ENCODE measurements around the gene RARRES1. TPM values are rescaled to one million over a fixed set of nuclear protein-coding genes. Genes with fewer than 3 reads are reported as not detected.
A peak's percentile ranks its signal among the peaks of the same experiment; 100 is the strongest.

RARRES1 gene
- total RNA-seq, 2 donors from 2014 or later = 67.9 to 138 TPM

DNA sequence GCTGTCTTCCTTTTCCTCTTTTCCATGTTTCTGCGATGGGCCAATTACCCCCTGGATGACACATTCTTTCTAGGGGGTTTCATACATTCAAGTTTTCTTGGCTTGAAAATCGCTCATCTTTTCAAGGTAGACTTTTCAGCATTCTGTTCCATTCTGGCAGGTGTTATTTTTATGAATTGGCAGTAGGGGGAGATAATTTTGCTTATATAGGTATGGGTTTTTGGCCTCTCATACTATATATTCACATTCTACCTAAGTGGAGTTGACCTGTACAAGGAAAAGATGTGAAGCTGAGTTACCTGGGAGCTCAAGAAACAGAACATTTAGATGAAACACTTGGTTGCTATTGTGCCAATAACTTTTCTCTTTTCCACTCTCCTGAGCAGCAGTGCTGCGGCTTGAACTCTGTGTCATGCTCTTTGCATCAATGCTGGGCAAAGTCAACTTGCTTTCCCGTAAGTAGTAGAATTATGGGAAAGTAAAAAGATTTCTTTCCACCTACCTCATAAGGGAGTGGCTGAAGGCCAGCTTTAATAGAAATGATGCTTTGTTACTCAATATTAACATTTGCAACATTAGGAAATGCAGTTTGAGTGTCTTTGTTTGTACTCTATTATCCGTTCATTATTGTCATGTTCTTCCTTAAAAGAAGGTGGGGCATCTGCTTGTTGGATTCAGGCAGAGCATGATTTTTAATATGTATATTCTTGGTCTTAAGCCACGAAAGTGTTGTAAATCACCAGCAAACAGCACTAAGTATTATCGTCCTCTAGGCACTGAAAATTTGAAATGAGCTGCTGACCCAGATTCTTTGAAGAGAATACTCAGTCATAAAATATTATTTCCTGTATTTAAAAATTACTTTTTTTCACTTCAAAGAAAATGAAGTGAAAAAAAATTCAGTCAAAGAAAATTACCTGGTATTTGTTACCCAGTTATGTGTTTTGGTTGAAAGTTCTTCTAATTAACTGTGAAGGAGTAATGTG, 41.9 kb upstream of the RARRES1 start:
- intact Hi-C loops (cut with DNase I) = loop anchor here (5.0 kb wide), 1 partner anchor 42 kb away; the partner anchor contains the start of gene RARRES1
- peak; percentile 42 for DNase-seq (ENCODE audit: low spot score)
- Histone ChIP-seq H3K4me3 (no peak overlapping the region), H3K9me3 (no peaks in the 10 kb centered on the region), H3K36me3 (no peaks in the 10 kb centered on the region), H3K27ac (peak overlapping the region; percentile 21 to 77), H3K27me3 (replicated peaks; ENCODE audit: insufficient read depth) (no peaks in the 10 kb centered on the region), H3K4me1 (replicated peaks) (no peaks in the 10 kb centered on the region)
- TF ChIP-seq POLR2A (IDR thresholded peaks at IDR 0.05) = peak; percentile 12
- TF ChIP-seq, protein P1, sequence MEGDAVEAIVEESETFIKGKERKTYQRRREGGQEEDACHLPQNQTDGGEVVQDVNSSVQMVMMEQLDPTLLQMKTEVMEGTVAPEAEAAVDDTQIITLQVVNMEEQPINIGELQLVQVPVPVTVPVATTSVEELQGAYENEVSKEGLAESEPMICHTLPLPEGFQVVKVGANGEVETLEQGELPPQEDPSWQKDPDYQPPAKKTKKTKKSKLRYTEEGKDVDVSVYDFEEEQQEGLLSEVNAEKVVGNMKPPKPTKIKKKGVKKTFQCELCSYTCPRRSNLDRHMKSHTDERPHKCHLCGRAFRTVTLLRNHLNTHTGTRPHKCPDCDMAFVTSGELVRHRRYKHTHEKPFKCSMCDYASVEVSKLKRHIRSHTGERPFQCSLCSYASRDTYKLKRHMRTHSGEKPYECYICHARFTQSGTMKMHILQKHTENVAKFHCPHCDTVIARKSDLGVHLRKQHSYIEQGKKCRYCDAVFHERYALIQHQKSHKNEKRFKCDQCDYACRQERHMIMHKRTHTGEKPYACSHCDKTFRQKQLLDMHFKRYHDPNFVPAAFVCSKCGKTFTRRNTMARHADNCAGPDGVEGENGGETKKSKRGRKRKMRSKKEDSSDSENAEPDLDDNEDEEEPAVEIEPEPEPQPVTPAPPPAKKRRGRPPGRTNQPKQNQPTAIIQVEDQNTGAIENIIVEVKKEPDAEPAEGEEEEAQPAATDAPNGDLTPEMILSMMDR (IDR thresholded peaks at IDR 0.05) = no peak
- TF ChIP-seq POLR2AphosphoS5 (IDR thresholded peaks at IDR 0.05) = peak; percentile 79
- WGBS = 39% methylated on average over 7 of the region's 7 CpGs

DNA sequence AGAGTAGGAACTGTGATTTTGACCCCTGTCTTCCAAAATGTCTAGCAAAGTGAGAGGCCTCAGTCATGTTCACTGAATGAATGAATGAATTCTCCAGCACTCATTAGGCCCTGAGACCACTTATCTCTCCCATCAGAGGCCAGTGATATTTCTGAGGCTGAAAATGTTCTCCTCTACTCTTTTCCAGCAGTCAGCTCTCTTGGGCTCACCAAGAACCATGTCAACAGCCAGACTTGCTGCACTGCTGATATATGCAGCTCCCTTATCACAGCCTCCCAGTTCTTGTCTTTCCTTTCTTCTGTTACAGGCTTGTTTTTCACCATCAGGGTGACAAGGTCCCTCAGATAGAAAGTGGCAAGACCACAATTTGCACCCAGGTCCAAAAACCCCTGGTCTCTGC, 40.9 kb upstream of the RARRES1 start:
- intact Hi-C loops (cut with DNase I) = loop anchor here (5.0 kb wide), 1 partner anchor 41 kb away; the partner anchor contains the start of gene RARRES1
- Histone ChIP-seq H3K27me3 (replicated peaks; ENCODE audit: insufficient read depth) (no peaks in the 10 kb centered on the region), H3K9me3 (no peaks in the 10 kb centered on the region), H3K4me3 (no peak overlapping the region), H3K27ac (peak overlapping the region; percentile 40 to 77), H3K4me1 (replicated peaks) (peaks cover 8% of the 10 kb centered on the region), H3K36me3 (no peaks in the 10 kb centered on the region)
- no peak for TF ChIP-seq POLR2A (IDR thresholded peaks at IDR 0.05)
- TF ChIP-seq, protein P1 (IDR thresholded peaks at IDR 0.05) = no peak
- no peak for TF ChIP-seq POLR2AphosphoS5 (IDR thresholded peaks at IDR 0.05)
- DNase-seq (ENCODE audit: low spot score) = no peak

DNA sequence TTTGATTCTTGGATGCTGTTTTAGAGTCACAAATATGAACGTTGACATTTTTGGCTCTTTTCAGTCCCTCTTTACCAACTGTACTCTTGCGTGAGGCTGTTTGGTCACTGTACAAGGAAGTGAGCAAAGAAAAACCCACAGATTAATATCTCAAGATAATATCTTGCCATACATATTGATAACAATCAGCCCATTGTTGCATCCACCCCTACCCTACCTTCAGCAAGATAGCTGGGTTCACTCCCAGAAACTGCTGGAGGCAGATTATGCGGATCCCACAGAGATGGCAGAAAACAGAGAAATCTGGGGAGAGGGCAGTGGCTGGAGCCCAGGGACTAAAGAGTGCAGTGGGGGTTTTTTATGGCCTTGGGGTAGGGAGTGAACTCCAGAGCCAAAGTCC, 39.7 kb upstream of the RARRES1 start:
- no peaks in the 10 kb centered on the region for H3K9me3 ChIP-seq
- H3K36me3 ChIP-seq = no peaks in the 10 kb centered on the region
- 43% methylated on average over 3 of the region's 3 CpGs for WGBS
- H3K27me3 ChIP-seq (replicated peaks; ENCODE audit: insufficient read depth) = no peaks in the 10 kb centered on the region
- H3K4me1 ChIP-seq (replicated peaks) = peaks cover 11% of the 10 kb centered on the region
- intact Hi-C loops (cut with DNase I) = loop anchor here (5.0 kb wide), 1 partner anchor 40 kb away; the partner anchor contains the start of gene RARRES1
- TF ChIP-seq POLR2AphosphoS5 (IDR thresholded peaks at IDR 0.05) (no peak), POLR2A (IDR thresholded peaks at IDR 0.05) (no peak)
- TF ChIP-seq, protein P1 (IDR thresholded peaks at IDR 0.05) = no peak
- no peak overlapping the region for H3K4me3 ChIP-seq
- peak overlapping the region; percentile 77 to 78 for H3K27ac ChIP-seq
- DNase-seq (ENCODE audit: low spot score) = no peak

DNA sequence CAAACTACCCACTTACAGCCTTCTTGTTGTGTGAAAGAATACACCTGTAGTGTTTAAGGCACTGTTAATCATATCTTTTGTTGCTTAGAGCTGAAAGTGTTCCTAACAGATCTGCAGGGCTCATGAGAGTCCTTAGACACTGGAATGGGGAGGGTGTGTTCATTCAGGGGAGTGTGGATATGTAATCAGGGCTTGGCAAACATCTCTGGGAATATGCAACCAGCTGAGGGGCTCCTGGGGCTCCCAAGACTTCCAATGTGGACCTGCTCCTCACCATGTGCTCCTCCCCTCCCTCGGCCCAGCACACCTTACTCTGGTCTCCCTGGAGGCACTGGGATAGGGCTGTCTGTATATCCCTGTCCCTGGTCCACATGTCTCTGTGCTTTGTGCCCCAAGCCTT, 39.3 kb upstream of the RARRES1 start:
- no peak overlapping the region for H3K4me3 ChIP-seq
- no peaks in the 10 kb centered on the region for H3K27me3 ChIP-seq (replicated peaks; ENCODE audit: insufficient read depth)
- intact Hi-C loops (cut with DNase I) = loop anchor here (5.0 kb wide), 1 partner anchor 39 kb away; the partner anchor contains the start of gene RARRES1
- no peak for TF ChIP-seq POLR2AphosphoS5 (IDR thresholded peaks at IDR 0.05)
- TF ChIP-seq POLR2A (IDR thresholded peaks at IDR 0.05) = no peak
- TF ChIP-seq, protein P1 (IDR thresholded peaks at IDR 0.05) = no peak
- H3K27ac ChIP-seq = peak overlapping the region; percentile 77 to 78
- peaks cover 11% of the 10 kb centered on the region for H3K4me1 ChIP-seq (replicated peaks)
- no peaks in the 10 kb centered on the region for H3K36me3 ChIP-seq
- H3K9me3 ChIP-seq = no peaks in the 10 kb centered on the region
- 67% methylated on average over 1 of the region's 1 CpG for WGBS
- no peak for DNase-seq (ENCODE audit: low spot score)

Data from prostate gland (tissue), 2 donors.